Forelimb muscle (tissue), 1 donor: ENCODE results near the gene HCFC1R1. TPM values are rescaled to one million over a fixed set of nuclear protein-coding genes. Genes with fewer than 3 reads are reported as not detected.
"Not testable (repeated sequence)": the region's sequence is repeated elsewhere in the genome, so short reads cannot be mapped to it uniquely, and the experiment has no call there.

Experiments used
- DNase-seq: peaks from one replicate; pipeline ENCODE4 v3.0.0-alpha.2; 2013; ENCODE audit warnings: low read depth
- polyA plus RNA-seq: library from polyadenylated mRNA; unstranded; fragments of 120-200 nt; gene quantifications from one replicate; pipeline ENCODE4 v1.2.1, GENCODE V29; 2013; ENCODE audit not compliant: insufficient read length

HCFC1R1 gene
- polyA plus RNA-seq, 1 donor = 109 TPM

DNA sequence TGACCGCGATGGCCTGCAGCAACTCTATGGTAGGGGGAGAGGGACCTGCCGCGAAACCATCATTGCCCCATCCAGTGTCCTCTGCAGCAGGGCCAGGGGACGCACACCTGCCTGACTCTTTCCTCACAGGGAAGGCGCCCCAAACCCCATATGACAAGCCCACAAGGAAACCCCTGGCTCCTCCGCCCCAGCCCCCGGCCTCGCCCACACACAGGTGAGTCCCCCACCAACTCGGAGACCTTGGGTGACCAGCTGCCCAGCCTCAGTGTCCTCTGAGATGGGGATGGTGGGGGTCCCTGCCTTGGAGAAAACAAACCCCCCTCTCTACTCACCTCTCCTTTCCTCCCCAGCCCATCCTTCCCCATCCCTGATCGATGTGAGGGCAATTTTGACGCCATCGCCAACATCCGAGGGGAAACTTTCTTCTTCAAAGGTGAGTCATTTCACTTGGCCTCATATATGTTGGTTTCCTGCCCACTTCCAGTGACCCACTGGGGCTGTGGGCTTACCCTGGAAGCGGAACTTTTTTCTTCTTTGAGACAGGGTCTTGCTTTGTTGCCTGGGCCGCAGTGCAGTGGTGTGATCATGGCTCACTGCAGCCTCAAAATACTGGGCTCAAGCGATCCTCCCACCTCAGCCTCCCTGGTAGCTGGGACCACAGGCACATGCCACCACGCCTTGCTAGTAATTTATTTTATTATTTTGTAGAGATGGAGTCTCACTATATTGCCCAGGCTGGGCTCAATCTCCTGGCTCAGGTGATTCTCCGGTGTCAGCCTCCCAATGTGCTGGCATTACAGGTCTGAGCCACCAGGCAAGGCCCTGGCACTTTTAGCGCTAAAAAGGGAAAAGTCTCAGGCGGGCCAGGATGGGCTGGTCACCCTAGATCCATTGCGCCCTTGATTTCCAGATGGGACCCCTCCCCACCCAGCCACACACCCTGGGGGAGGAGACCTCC lies 33.7 kb upstream of the HCFC1R1 start:
- DNase-seq = no peak

DNA sequence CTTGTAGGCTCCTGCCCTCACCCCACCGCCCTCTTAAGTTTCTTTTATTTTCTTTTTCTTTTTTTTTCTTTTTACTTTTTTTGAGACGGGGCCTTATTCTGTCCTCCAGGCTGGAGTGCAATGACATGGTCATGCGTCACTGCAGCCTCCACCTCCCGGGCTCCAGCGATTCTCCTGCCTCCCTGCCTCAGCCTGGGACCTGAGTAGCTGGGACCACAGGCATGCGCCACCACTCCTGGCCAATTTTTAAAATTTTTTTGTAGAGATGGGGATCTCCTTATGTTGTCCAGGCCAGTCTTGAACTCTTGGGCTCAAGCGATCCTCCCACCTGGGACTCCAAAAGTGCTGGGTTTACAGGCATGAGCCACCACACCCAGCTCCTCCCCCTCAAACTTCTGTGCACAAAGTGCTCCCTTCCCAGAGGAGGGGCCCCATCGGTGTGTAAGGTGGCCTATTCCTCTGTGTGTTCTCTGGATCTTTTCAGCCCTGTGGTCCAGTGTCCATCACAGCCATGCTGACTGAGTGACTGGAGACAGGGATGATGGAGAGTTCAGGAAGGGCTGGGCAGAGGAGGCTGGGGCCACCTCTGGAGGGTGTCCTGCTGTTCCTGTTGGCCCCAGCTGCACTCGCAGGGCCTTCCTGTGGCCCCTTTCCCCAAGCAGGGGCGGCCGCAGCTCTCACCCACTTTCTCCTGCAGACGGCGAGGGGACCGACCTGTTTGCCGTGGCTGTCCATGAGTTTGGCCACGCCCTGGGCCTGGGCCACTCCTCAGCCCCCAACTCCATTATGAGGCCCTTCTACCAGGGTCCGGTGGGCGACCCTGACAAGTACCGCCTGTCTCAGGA lies 32.8 kb upstream of the HCFC1R1 start:
- no peak for DNase-seq

DNA sequence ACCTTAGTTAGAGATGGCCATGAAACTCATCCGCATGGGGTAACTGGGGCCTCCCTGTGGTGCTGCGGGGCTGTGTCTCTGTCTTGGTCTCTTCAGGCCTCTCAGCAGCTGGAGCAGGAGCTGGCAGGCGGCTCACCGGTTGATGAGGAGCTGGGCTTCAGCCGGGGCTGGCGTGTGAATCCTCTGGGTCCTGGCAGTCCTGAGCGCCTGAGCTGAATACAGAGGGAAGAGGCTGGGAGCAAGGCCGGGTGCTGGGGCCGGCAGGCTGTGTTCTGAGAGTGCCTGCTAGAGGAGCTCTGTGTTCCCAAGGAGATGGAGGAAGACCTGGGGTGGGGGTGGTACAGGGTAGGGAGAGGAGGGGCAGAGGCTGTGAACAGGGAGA lies 32.0 kb upstream of the HCFC1R1 start:
- DNase-seq = not testable (repeated sequence)

DNA sequence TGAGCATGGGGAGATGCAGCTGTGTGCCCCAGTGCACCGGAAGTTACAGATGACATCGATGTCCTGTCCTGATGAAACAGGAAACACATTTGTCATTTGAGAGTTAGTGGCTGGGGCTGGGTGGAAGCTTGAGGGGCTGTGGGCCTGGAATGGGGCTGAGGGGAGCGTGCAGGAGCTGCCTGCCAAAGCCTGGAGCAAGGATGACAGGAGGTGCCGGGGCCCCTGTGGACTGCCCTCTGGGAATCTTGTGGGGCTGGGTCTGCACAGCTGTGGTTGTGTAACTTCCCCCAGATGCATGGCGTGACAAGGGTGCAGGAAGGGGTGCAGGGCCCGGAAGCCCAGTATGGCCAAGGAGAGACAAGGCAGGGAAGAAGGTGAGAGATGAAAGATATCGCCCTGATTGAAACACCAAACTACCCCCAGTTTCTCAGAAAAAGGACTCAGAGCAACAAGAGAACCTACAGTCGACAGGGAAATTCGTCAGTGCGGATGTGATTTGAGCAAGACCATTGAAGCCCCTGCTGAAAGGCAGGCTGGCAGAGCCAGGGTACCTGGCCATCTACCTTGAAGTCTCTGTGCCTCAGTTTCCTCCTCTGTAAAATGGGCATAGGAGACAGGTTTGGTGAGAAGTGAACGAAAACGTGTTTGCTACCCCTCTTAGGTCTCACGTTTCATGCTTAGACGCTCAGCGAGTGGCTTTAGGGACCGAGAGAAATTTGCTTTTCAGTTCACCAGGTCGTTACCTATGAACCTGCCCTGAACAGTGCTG lies 31.4 kb upstream of the HCFC1R1 start:
- no peak for DNase-seq

DNA sequence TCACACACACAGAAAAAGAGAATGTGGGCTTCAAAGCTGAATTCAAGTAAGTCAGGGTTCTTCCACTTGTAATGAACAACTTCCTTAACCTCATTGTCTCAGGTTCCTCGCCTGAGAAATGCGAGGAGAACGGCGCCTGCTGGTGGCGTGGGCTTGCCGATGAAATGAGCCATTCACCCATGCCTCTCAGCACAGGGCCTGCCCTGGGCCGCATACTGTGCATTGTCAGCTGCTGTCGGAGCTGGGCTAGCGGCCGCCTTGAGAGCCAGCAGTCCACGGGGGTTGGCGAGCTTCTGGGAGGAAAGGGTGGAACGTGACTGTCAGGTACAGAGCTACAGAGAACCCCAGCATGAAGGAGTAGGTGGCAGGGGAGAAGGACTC lies 29.6 kb upstream of the HCFC1R1 start:
- DNase-seq = not testable (repeated sequence)

DNA sequence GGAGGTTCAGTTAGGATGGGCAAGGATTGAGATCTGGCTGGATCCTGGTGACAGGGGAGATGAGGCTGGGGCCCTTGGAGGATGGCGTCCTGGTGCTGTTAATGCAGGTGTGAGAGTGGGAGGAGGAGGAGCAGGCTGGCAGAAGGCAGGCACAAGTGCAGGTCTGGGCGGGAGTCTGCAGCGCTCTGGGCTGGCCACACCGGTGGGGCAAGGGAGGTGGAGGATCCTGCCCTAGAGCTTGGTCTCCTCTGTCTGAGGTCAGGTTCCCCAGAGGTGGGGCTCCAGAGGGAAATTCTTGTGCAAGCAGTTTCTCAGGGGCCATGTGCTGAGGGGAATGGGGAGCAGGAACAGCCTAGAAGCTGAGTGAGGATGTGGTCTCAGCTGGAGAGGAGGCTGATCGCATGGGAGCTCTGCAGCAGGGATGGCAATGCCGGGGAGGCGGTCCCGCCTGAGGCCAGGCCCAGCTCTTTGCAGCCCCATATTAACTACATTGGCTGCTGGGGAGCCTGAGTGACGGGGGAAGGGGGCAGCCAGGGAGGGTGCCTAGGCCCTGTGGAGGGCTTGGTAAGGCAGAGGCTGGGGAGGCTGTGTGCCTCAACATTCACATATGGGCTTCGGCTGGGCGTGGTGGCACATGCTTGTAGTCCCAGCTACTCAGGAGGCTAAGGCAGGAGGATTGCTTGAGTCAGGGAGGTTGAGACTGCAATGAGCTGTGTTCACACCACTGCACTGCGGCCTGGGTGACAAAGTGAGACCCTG lies 29.0 kb upstream of the HCFC1R1 start:
- DNase-seq = not testable (repeated sequence)

DNA sequence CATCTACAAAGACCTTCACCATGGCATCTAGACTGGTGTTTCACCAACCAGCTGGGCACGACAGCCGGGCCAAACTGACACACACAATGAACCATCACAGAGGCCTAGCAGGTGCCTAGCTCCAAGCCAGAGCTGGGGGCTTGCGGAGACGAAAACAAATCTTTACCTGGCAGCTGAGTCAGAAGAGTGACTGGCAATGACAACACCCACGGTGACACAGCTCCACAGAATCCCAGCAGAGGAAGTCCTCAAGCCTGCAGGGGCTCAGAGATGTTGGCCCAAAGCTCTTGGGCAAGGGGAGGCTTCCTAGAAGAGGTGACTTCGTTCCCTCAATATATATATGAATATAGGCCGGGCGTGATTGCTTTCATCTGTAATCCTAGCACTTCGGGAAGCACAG lies 27.8 kb upstream of the HCFC1R1 start:
- DNase-seq = no peak

DNA sequence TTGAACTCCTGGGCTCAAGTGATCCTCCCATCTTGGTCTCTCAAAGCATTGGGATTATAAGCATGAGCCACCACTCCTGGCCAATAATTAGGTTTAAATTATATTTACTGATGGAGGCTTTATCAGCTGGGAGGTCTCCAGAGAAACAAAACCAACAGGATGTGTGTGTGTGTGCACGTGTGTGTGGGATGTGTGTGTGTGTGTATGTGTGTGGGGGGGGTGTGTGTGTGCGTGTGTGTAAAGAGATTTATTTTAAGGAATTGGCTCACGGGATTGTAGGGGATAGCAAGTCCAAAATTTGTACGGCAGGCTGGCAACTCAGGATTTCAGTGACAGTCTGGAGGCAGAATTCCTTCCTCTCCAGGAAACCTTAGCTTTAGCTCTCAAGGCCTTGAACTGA lies 27.3 kb upstream of the HCFC1R1 start:
- no peak for DNase-seq

DNA sequence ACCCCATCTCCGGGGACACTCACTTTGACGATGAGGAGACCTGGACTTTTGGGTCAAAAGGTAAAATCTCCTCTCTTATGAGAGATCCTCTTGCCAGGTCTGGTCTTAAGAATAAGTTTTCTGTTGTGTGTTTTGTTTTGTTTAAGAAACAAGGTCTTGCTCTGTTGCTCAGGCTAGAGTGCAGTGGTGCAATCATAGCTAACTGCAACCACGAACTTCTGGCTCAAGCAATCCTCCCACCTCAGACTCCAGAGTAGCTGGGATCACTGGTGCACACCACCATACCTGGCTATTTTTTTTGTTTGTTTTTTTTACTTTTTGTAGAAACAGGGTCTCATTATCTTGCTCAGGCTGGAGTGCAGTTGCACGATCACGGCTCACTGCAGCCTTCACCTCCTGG lies 26.7 kb upstream of the HCFC1R1 start:
- no peak for DNase-seq

DNA sequence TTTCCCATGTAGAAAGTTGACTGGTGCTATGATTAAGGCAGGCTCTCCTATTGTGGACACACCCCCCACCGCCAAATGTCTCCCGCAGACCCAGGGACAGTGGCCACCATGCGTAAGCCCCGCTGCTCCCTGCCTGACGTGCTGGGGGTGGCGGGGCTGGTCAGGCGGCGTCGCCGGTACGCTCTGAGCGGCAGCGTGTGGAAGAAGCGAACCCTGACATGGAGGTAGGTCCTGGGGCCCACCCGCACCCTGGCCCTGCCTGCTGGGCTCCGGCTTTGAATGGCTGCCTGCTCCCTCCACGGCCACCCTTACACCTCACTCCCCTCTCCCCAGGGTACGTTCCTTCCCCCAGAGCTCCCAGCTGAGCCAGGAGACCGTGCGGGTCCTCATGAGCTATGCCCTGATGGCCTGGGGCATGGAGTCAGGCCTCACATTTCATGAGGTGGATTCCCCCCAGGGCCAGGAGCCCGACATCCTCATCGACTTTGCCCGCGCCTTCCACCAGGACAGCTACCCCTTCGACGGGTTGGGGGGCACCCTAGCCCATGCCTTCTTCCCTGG lies 26.3 kb upstream of the HCFC1R1 start:
- no peak for DNase-seq

DNA sequence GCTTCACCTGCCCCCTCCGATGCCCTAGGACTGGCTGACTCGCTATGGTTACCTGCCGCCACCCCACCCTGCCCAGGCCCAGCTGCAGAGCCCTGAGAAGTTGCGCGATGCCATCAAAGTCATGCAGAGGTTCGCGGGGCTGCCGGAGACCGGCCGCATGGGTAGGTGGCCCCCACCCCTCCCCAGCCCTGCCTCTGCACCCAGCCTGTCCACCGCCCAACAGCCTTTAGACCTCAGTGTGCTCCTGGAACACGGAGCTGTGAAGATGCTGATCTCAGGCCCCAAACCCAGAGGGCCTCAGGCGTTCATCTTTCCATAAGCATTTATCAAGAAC lies 23.6 kb upstream of the HCFC1R1 start:
- no peak for DNase-seq

DNA sequence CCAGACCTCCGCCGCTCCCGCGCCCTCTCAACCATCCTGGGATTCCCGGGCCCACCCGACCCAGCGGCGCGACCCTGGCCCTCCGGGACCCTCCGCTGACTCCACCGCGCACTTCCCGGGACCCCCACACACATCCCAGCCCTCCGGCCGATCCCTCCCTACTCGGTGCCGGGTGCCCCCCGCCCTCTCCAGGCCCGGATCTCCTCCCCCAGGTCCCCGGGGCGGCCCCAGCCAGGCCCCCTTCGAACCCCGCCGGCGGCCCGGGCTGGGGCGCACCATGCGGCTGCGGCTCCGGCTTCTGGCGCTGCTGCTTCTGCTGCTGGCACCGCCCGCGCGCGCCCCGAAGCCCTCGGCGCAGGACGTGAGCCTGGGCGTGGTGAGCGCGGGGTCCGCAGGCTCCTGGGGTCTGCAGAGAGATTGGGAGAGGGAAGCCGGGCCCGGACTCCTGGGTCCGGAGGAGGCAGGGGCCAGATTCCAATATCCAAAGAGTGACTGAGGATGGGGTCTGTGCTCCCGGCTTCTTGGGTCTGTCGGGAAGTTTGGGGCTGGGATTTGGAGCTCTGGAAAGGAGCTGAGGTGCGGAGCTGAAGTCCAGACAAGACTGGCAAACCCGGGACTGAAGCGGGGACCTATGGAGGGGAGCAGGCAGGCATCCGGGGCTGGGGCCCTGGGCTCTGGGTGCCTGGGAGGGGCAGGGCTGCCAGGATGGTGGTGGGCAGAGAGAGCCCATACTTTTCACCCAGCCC lies 23.1 kb upstream of the HCFC1R1 start:
- DNase-seq = no peak

DNA sequence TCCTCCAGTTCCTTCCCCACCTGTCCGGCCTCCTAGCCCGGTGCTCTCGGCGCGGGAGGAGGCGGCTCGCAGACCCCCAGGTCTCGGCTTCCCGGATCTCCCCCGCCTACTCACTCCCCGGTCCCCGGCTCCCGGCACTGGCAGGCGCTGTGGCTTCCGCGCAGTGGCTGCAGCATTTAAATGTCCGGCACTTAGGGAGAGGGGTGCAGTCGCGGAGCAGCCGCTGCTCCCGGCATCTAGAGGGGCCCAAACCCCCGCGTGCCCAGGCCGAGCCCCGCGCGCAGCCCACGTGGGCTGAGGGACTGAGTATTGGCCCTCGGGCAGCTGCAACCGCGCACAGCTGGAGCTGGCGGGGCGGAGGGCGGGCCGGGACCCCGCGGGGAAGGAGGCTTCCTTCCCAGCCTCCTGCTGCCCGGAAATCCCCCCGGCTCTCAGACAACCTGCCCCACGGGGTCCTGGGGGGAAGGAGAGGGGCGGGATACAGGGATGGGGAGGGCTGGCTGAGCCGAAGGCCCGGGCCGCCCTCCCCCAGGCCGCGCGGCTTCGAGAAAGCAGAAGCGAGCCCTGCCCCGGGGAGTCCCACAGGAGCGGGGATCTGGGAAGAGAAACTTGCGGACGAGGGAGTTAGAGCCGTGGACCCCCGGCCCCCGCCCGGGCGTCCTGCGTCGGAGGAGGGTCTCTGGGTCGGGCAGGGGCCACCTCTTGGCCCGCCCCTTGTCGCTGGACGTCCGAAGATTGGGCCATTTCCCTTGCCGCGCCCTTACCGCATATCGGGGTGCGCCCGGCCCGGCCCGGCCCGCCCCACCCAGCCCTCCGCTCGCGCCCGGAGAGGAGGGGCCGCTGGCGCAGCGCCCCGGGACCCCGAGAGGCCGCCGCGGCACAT lies 22.3 kb upstream of the HCFC1R1 start, which contains the start of gene MMP25:
Gene MMP25 (plus strand): TSS at position 804 of the 883 bp plus-strand sequence. CDS start 357 bp downstream, outside the sequence.
- DNase-seq = no peak

DNA sequence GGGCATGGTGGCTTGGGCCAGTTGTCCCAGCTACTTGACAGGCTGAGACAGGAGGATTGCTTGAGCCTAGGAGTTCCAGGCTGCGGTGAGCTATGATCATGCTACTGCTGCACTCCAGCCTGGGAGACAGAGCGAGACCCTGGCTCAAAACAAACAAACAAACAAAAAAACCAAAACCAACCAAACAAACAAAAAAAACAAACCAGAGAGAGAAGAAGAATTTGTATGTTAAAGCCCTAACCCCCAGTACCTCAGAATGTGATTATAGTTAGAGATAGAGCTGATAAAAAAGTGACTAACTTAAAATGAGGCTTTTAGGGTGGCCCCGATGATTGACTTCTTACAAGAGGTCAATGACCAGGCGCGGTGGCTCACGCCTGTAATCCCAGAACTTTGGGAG lies 21.0 kb upstream of the HCFC1R1 start:
- no peak for DNase-seq

DNA sequence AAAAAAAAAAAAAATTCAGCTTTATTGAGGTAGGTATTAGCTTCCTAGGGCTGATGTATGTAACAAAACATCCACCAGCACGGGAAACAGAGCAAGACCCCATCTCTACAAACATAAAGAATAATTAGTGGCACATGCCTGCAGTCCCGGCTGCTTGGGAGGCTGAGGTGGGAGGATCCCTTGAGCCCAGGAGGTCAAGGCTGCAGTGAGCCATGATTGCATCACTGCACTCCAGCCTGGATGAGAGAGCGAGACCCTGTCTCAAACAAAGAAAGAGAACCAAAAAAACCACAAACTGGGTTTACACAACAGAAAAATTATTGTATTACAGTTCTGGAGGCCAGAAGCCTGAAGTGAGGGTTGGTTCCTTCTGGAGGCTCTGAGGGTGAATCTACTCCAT lies 18.6 kb upstream of the HCFC1R1 start:
- DNase-seq = no peak

DNA sequence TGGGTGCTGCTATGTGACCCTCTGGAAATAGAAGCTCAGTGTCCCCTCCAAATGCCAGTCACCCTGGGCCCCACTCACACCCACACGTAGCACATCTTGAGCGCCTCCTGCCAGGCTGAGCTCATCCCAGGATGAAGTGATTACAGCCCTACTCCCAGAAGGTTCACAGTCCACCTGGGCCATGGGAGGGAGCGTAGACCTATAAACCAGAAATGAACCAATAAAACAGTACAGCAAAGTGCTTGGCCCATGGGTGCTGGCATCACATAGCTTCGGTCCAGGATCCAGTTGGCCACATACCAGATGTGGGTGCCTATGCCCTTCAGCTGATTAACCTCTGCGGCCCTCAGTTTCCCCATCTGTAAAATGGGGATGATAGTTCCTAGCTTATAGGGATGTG lies 15.2 kb upstream of the HCFC1R1 start:
- DNase-seq = no peak

DNA sequence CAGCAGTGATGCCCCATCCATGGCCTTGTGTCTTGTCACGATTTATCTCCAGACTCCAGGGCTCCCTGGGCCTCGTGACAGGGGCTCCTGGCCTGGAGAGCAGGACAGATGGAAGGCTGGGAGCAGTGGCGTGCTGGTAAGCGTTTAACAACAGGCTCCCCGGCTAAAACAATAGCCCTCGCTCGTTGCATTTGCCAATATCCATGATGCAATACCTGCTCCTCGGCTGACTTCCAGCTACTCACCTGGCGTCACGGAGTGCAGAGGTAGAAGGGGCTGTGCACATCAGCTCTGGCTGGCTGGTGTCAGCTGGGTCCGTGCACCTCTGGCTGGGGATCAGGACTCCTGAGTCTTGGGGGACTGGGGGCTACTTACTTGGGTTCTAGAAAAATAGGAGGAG lies 14.5 kb upstream of the HCFC1R1 start:
- no peak for DNase-seq

DNA sequence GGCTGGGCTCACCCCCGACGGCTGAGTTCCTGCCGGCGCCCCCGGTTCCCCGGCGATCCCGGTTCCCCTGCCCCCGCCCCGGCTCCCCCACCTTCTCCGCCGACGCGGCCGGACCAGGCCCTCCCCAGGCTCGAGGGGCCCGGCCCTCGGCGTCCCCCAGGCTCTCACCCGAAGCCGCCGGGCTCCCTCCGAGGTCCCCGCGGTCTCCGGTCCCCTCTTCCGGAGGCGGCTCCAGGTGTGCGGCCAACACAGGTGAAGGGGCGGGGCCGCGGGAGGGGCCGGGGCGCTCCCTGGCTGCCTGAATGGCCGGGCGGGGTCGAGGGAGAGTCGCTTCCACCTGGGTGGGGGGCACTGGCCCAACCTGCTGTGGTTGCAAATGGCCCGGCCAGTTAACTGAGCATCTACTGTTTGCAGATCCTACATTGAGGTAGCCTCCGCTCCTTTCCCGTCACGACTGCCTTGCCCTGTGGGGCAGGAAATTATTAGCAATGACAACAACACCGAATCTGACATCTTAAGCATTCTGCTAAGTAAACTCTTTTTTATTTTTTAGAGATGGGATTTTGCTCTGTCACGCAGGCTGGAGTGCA lies 13.1 kb upstream of the HCFC1R1 start, which contains the start of gene BICDL2:
Gene BICDL2 (minus strand): TSS at position 219 of the 590 bp plus-strand sequence. CDS start 1,448 bp downstream, outside the sequence.
- DNase-seq = no peak
